Activated CD8-positive, alpha-beta memory T cell treated with anti-CD3 and anti-CD28 coated beads for 48 hours (primary cell): Measurements from ENCODE around the gene CDCP1.

Experiments
- DNase-seq, 3 experiments: peaks; one replicate each; pipeline ENCODE4 v3.0.0-alpha.2; 2020; ENCODE audit warnings: low read depth in 2 of 3, low spot score in 2 of 3

Gene CDCP1

DNA sequence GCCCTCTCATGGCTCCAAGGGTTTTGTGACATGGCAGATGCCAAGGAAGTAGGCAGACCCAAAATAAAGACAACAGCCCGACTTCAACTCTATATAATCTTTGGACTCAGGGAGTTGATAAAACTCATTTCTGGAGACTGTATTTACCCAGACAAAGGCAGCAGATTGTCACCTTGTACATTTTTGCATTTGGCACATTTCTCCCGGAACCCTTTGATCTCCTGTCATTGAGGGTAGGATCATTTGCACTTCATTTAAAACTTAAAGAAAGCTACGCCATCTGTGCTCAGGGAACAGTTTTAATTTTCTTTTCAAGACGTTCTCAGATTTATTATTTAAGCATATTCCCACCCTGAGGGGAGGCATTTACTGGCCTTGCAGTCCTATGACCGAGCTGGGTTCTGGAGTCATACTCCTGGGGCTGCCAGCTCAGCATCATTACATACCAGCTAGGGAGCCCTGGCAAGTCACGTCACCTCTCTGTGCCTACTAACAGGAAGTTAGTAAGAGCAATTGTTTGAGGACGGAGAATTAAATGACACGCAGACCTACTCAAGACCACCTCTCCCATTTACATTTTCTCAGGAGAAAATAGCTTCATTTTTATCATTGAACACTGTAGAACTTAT, 5.9 kb downstream of the CDCP1 start:
- DNase-seq, result no peak

DNA sequence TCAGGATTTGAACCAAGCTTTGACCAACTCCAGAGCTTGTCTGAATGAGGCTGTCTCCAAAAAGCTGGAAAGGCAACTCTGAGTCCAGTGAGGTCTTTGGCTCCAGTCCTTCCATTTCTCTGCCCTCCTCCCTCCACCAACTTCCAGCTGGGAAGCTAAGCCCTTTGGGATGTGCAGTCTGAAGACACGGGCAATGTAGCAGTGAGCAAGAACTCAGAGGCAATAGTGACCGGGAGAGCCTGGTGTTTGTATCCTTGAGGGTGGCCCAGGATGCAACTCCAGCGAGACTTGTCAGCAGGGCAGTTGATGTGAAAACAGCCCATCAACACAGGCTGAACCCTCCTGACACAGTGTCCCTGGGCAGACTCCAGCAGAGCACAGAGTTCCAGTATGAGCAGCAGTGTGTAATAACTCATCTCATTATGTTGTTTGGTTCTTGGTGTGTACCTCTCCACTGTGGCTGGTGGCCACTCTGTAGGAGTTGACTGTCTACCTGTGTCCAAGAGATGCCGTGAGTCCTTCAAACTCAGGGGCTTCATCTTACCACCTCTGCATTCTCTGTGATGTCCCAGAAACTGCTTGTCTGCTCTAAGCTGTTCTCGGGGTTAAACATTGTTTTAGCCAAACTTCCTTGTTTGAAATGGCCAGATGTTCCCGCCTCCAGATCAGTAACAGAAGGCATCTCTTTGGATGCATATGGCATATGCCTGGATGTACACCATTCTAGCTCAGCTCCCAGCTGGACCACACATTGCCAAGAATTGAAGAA, 6.6 kb downstream of the CDCP1 start:
- no peak for DNase-seq

DNA sequence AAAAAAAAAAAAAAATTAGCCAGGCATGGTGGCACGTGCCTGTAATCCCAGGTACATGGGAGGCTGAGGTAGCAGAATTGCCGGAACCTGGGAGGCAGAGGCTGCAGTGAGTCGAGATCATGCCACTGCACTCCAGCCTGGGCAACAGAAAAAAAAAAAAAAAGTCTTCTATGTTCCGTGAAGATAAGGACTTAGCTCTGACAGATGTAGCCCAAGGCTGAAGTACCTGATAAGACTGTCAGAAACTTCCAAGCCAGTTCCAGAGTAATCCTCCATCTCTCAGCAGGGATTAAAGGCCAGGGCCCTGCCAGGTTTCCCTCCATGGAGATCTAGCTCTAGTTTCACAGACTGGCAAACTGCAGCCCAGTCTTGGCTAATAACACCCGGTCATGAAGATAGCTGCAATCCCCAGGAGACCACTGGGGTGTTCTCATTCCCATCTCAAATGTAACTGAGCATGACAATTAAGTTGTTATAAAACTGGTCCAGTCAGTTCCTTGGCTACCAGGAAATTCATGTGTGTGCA, 8.5 kb downstream of the CDCP1 start:
- no peak for DNase-seq

DNA sequence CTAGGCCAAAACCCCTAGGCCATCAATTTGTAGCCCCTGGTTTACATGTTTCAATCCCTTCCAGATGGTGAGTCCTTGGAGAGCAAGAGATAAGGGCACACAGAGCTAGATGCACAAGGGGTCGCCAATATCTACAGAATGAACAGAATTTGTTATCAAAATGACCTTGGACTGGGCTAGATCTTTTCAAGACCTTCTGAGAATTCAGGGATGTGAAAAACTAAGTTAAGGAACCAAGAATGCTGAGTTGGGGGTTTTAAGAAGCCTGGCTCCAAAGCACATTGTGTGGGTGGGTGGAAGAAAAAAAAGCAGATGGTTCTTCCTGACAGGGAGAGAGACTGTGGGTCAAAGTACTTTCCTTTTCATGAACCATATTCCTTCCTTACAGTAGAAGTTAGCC, 10.2 kb downstream of the CDCP1 start:
- DNase-seq, result no peak

DNA sequence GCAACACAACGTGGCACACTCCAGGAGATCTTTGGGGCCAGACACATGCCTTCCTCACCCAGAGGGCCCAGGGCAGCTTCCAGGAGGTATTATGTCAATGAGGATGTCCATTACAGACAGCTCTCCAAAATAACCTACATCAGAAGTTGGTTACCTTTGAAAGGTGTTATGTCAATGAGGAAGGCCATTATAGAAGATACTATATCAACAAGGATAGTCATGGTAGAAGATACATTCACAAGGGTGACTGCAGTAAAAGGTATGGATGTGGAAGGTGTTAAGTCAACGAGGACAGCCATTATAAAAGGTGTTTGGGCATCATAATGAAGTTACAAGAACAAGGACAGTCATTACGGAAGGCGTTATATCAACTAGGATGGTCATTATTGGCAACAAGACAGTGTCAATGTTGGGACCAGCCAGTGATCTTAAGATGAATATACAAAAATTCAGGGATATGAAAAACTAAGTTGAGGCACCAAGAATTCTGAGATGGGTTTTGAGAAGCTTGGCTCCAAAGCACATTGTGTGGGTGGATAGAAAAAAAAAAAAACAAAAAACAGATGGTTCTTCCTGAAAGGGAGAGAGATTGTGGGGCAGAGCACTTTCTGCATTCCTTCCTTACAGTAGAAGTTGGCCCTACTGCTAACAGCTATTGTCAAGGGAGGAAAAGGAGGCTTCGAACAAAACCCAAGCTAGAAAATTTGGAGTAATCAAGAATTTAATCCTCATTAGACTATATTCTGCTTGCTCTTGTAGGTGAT, 11.2 kb downstream of the CDCP1 start:
- no peak for DNase-seq

DNA sequence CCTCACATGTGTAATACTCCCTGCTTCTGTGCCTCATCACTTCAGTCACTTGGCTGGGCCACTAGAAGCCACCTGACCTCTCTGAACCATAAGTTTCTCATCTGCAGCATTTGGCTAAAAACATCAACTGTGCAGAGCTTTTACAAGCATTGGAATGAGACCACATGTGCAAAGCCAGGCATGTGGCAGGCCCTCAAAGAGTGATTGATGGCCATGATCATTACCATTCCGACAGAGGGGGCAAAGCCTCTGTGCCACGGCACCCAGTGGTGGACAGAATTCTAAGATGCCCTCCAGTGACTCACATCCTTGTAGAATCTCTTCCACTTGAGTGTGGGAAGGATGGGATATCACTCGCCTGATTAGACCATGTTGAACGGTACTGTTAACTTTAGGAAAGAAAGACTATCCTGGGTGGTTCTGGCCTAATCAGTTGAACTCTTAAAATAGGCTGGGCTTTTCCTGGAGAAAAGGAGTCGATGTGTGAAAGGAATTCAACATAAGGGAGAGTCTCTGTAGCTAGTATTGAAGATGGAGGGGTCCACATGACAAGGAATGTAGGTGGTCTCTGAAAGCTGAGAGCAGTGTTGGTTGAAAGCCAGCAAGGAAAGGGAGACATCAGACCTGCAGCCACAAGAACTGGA, 13.5 kb downstream of the CDCP1 start:
- DNase-seq, result no peak

DNA sequence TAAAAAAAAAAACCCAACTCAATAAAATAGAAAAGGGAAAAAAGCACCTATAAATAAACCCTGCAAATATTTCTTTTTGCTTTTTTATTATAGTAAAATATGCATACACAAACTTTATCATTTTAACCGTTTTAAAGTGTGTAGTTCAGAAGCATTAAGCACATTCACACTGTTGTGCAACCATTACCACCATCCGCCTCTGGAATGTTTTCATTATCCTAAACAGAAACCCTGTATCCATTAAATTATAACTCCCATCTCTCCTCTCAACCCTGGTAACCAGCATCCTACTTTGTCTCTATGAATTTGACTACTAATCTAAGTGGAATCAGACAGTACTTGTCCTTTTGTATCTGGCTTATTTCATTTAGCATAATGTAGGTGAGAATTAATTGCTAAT, 15.0 kb downstream of the CDCP1 start:
- DNase-seq, result no peak

DNA sequence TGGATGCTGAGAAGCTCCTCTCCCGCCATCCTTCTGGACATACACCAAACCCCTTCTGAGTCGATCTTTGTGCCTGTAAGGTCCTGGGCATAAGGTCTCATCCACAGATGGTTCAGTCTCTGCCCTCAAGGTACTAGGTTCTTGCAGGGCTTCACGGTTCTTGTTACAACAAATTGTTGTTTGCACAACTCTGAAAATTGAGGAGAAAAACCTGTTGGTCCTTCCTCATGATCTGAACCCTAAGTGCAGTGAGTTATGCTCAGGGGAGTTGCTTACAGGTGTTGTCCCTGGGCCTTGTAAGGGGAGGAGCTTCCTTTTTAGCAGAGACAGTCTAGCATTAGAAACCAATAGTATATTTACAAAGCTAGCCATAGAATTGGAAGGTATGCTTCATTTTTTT, 15.7 kb downstream of the CDCP1 start:
- DNase-seq, result no peak

DNA sequence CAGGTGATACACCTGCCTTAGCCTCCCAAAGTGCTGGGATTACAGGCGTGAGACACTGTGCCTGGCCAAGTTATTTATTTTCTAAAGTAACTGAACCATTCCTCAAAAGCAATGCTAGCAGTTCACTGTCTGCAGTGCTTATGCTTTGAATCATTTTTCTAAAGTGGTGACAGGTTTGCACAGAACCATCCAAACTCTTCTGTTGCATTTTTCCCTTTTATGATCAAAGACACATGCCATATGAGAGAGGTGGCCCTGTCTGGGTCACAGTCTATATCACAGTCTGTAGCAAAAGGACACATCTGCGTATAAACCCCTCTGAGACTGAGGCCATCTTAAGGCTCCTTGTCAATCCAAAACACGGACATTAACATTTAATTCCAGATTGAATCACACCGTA, 17.2 kb downstream of the CDCP1 start:
- no peak for DNase-seq

DNA sequence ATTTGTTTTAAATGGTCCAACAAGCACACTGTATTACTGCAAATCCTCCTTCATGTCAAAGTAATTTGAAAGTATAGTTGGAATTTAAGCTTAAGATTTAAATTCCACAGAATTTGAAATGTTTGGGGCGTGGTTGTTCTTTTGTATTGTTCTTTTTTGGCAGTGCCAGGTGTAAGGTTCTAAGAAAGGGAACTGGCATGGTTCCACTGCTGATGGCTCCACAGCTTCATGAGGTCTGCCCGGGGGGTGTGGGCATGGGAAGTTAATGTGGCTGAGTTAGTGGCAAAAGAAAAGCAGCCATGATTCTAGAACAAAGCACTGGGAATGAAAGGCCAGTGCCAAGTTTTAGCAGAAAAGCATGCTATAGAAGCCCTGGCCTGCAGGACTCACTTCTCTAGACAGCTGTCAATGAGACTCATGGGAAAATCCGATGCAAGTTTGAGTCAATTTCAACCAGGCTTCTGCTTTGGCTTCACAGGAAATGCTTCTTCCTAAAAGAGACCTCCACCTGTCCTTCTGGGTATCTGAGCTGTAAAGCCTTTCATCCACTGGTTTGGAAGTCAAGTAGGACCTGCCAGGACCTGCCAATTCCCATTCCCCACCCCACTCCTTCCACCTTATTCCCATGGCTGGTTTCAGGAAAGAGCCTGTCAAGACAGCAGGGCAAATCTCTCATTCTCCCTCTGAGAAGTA, 18.9 kb downstream of the CDCP1 start:
- DNase-seq, result no peak

DNA sequence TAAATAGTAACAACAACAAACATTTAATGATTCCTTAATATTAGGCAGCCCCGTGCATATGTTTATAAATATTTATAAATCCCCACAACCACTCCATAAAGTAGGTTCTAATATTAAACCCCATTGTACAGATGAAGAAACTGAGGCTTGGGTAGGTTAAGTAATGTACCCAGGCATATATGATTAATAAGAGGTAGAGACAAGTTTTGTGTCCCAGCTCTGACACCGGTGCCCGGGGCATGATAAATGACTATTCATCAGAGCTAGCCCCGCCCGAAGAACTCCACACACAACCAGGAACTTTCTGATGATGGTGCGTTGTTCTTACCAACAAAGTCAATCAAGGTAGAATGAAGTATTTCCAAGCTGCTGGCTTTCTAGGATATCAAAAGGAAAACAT, 19.4 kb downstream of the CDCP1 start:
- no peak for DNase-seq

DNA sequence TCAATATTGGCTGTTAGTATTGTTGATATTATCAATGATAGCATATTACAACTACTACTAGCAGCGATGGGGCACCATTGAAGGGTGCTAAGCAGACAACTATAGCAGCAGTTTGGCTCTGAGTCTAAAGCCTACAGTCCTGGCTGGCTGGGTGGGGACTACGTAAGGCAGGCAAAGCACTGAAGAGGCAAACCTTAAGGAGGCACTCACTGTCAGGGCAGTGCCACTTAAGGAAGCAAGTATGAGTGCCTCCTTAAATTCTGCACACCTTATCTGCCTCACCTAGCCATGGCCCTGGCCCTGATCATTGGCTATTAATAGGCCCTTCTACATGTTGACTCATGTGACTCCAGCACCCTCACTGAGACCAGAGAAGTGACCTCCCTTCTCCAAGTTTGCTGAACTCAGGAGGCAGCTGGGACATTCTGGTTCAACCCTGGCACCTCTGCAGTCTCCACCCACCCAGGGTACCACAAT, 20.6 kb downstream of the CDCP1 start:
- no peak for DNase-seq

DNA sequence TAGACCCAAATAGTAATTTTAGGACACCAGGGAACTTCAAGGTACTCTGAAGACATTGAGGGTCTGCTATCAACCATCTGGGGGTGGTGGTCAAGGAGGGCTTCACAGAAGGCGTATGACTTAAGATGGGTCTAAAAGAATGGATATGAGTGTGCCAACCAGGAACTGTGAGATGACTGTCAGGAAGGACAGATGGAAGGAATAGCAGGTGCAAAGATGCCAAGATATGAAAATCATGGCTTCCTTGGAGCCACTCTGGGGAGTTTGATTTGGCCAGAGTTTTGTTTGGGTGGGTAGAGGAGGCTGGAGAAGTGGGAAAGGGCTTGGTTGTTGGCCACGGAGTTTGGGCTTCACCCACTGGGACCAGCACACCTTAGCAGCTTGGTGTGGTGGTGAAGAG, 21.2 kb downstream of the CDCP1 start:
- DNase-seq, result no peak

DNA sequence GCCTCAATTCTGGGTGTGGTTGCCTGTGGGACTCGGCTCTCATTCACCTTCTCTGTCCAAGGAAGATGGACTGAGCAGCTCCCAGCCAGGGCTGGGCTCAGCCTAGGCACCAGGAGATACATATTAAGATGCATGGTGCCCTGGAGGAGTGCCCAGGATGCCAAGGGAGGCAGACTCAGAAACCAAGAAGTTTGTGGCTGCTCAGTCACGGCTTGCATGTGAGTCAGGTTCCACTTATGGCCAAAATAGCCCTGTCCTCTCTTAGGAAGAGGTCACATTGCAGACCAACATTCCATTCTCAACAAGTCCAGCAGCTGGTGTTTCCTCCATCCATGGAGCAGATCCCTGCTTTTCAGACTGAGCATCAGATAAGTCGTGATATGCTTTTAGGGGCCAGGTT, 21.8 kb downstream of the CDCP1 start:
- no peak for DNase-seq

DNA sequence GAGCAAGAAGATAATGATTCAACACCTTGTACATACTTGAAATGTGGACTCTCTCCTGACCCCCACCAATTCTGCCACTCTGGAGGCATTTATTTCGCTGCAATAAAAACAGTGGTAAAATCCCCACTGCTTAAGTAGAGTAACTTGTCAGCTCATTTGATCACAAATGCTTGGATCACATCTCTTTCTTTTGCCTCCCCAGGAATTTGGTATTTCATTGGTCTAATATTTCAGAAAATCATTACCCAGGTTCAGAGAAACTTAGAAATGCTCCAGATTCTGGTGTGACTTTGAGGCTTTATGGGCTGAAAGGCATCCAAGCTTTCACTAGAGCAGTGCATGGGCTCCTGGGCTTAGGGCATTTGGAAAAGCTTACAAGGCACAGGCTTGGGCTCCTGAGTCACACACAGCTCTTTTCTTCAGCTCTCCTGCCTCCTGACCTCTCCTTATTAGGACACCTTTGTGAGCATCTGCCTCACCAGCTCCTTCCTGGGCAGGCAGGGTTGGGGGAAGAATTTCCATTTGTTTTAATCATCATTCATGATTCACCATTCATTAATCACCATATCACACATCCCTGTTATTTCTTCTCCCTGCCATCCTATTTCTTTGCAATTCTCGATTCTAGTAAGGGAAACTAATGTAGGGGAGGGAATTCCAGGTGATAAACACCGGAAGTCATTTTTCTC, 22.5 kb downstream of the CDCP1 start:
- DNase-seq, result no peak

DNA sequence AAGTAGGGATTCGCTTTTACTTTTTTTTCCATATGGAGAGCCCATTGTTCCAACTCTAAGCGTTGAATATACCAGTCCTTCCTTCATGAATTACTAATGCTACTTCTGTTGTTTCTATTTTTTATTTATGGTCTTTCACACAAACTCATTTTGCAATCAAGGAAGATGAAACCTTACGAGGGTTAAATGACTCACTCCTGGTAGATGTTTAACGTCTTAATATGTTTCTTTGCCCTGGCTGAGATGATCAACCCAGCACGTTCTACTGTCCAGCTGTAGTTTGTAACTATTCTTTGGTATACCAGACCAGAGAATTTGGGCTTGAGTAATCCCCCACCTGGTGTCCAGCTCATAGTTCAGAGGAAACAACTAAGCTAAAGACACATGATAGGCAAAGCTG, 23.1 kb downstream of the CDCP1 start:
- no peak for DNase-seq

DNA sequence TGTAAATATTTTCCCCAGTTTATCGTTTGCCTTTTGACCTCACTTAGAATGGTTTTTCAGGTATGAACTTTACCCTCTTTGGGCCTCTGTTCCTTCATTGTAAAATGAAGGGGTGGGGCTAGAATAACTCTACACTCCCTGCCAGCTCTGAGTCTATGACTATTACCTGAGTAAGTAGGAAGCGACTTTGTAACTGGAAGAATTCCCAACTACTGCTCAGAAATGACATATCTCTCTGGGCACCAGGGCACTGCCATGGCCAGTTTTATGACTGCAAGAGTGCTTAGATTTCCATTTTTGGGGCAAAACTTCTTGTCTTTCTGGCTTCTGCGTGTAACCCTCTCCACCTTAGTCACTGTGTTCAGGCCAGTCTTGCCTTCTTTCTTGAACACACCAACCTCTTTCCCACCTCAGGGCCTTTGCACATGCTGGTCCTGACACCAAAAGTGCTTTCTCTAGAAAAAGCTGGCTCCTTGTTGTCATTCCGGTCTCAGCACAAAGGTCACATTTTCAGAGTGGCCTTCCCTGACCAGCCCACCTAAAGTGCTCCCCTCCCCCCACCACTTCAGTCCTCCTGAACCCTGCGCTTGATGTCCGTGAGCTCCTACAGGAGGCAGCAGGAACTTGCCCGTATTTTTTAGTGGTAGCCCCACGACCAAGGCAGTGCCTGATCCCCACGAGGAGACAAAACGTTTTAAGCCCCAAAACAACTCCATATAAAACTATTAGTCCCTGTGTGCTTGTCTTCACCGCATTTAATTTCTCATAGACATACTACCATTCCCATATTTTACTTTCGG, 25.6 kb downstream of the CDCP1 start:
- no peak for DNase-seq

DNA sequence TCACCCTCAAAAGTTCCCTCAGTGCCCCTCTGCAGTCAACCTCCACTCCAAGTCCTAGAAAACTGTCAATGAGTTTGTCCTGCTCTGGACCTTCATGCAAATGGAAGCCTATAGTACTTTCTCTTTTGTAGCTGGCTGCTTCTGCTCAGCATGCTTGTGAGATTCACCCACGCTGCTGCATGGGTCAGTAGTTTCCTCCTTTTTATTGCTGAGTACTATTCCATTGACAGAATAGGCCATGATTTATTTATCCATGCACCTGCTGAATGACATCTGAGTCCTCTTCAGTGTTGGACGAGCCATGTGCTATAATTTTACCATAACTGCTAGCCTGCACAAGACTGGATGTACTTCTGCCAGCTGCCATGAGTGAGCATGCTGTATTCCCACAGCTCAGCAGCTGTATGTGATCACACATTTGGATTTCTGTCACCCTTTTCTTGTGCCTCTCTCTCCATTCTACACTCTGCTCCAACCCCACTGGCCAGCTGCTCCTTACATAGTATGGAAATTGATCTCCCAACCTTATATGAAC, 26.3 kb downstream of the CDCP1 start:
- DNase-seq, result no peak

DNA sequence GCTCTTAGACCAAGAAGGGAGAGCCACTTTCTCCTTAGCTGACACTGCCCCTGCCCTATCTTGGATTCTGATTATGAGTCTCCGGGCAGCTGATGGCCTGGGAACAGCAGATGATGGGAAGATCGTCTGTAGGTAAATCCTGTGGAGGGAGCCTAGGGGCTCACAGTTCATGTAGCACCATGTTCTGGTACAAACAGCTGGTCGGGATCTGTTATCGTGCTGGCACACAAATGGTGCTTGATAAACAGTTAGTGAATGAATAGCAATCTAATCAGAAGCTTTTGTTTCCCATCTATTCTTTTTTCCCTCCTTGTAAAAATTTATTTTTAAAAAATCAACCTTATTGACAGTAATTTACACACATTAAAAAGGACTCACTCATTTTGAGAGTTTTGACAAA, 26.8 kb downstream of the CDCP1 start:
- no peak for DNase-seq
